HG02610 (cell line): ENCODE measurements around the gene NEURL4.
"Not testable (repeated sequence)": the region's sequence is repeated elsewhere in the genome, so short reads cannot be mapped to it uniquely, and the experiment has no call there.

Experiments
- ATAC-seq: cut with Tn5 transposase; IDR thresholded peaks from one replicate; pipeline ENCODE4 v1.9.1; 2021; ENCODE audit warnings: mild to moderate bottlenecking, moderate library complexity; ENCODE audit not compliant: unreplicated experiment

NEURL4 gene

GRCh38 chr17:7347630-7348477 lies 18.7 kb upstream of the NEURL4 start:
- no peak for ATAC-seq

- ATAC-seq: no peak
Observed at GRCh38 chr17:7346761-7347614, 17.9 kb upstream of the NEURL4 start.

- ATAC-seq: no peak
Observed at GRCh38 chr17:7343250-7343649, 14.1 kb upstream of the NEURL4 start.

GRCh38 chr17:7341842-7342241 lies 12.7 kb upstream of the NEURL4 start:
- no peak for ATAC-seq

DNA sequence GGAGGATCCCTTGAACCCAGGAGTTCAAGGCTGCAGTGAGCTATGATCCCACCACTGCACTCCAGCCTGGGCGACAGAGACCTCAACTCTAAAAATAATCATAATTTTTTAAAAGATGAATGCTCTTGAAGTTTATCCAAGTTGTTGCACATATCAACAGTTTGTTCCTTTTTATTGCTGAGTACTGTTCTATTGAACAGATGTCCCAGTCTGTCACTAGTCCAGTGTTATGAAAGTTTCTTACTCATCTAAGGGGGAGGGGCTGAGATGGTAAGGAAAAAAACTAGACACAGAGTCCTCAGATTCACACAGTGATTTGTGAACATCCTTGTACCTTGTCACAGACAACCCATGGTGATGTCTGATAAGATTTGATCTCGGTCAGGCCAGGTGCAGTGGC lies 11.0 kb upstream of the NEURL4 start:
- ATAC-seq: no peak

GRCh38 chr17:7337600-7337999 lies 8.5 kb upstream of the NEURL4 start:
- not testable (repeated sequence) for ATAC-seq

DNA sequence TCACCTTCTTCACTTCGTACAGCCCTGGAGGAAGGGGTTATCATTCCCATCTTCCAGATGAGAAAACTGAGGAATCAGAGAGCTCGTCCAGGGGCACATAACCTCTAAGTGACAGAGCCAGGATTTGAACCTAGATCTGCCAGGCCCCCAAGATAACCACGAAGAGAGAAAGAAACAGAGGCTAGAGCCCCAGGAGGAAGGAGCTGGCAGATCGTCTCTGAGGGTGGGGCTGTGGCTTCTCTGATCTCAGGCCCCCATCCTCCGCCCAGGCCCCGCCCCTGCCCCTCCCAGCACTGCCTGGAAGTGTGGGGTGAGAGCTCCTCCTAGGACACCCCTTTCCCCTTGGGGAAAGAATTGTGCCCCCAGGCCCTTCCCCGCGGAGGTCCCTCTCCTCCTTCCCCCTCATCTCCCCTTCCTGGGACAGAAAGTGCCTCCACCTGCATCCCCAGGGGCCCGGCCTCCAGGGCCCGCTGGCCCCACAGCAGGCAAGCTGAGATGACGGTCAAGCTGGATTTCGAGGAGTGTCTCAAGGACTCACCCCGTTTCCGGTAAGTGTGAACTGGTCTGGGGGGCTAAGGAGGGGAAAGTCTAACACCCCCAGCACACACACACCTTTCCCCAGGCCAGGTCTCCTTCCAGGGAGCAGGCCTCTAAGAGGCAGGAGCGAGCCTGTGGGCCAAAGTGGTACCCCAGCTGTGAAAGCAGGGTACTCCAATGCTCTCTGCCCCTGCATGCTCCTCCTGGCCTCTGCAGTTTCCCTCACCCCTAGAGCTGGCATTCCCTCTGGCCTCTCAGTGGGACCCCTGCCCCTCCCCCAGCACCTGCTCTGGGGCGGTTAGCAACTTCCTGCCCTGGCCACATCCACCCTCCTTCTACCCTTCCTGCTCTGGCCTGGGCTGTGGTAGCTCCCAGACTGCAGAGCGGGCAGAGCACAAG lies 7.4 kb upstream of the NEURL4 start, which contains the start of gene ACAP1:
Gene ACAP1, plus strand, starts transcription at position 290 of the 936 bp plus-strand sequence. Its CDS starts 206 bp downstream, at position 496.
- ATAC-seq: peak; percentile 51

GRCh38 chr17:7335765-7336164 lies 6.6 kb upstream of the NEURL4 start:
- ATAC-seq: not testable (repeated sequence)

GRCh38 chr17:7334938-7335538 lies 5.9 kb upstream of the NEURL4 start:
- no peak for ATAC-seq

DNA sequence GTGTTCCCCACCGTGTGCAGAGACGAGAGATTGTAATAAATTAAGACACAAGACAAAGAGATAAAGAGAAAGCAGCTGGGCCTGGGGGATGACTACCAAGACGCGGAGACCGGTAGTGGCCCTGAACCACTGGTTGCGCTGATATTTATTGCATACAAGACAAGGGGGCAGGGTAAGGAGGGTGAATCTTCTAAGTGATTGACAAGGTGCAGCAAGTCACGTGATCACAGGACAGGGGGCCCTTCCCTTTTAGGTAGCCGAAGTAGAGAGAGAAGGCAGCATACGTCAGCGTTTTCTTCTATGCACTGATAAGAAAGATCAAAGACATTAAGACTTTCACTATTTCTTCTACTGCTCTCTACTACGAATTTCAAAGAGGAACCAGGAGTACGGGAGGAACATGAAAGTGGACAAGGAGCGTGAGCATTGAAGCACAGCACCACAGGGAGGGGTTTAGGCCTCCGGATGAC lies 3.5 kb upstream of the NEURL4 start:
- not testable (repeated sequence) for ATAC-seq

DNA sequence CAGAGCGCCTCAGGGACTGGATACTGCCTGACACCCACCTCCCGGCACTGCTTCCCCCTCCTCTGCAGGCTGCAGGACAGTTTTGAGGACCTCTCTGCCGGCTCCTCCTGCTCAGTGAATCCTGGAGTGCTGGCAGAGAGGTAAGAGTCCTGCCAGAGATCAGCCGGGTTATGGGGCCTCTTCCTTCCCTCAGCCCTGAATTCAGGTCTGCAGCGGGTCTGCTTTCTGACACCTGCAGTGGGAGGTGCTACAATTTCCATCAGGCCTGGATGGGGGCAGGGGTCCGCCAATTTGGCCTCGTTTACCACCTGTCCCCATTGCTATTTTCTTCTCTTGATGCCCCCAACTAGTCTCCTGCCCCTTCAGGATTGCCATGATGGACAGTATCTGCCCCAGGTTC lies 3.0 kb upstream of the NEURL4 start:
- ATAC-seq: no peak

GRCh38 chr17:7330638-7331015 lies 1.5 kb upstream of the NEURL4 start:
- no peak for ATAC-seq

GRCh38 chr17:7329997-7330637 lies 982 bp upstream of the NEURL4 start:
- peak; percentile 31 for ATAC-seq

DNA sequence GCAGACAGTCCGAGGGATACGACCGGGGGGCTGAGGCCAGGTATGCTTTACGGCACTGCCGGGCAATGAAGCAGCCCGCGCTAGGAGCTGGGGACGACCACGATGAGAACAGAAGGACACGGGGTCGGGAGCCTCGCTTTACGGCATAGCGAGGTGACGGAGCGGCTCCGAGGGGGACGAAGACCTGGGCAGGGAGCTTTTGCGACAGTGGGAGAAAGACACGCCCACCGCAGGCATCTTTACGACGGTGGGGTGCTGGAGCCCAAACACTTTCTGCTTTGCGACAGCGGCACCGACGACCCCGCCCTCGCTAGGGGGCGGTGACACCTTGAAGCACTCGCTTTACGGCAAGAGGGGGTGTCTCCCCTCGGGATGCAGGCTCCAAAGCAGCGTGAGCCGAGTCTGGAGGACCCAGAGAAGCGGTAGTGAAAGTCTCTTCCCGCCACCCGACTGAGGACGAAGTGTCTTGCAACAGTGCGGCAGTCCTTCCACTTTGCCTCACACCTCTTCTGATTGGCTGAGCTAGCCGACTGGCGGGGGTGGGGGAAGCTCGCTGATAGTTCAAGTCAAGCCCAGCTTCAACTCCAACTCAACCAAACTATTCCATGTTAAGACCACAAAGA lies 350 bp upstream of the NEURL4 start:
- ATAC-seq: peak; percentile 37

DNA sequence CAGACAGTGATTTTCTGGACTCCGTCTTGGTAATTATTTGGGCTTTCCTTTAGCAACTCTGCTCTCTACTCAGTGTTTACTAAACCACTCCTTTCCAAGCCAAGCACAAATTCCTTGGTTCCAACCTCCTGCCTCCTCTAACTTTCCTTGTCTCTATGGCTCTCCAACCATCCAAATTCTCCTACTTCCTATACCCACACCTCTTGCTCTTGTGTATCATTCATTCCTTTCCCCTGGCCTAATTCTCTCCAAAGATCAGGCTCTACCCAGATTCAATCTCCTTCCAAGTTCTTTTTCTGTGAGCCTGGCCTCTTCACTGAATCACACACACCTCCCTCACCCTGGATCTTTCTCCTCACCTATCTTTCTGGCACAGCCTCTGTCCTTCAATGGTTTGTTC lies 1.1 kb downstream of the NEURL4 start:
- ATAC-seq: no peak

- ATAC-seq: no peak
Observed at GRCh38 chr17:7327501-7327900, 1.6 kb downstream of the NEURL4 start.

DNA sequence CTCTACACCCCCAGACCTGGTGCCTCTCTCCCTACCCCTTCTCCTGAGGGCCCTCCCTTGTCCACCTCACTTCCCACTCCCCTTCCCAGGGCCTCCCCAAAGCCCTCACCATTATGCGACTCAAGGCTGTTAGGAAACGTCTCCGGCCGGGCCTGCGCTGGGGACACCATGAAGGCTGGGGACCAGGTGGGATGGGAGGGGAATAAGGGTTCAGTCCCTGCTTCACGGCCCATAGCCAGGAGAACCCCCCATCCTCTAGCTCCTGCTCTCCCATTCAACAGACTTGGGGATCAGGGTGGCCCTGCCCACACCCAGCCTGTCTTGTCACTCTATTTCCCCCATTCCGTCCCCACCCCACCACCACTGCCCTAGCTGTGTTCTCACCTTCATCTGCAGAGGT lies 2.1 kb downstream of the NEURL4 start:
- no peak for ATAC-seq

DNA sequence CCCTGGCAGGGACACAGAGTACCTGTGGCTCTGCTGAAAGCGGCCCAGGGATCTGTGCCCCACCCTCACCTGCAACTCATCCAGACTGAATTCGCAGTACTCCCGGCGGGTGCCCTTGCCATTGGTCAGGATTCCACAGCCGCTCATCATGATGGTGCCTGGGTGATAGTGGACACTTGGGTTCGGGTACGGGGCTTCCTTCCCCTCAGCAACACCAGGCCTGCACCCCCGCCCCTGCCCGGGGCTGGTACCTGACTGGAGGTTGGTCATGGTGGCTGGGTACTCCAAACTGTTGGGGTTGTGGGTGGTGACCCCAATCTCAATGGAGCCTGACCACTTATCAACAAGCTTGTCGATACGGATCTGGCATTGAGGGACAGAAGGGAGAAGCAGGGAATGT lies 2.9 kb downstream of the NEURL4 start:
- ATAC-seq: no peak

- ATAC-seq: no peak
Observed at GRCh38 chr17:7325031-7325528, 4.1 kb downstream of the NEURL4 start.
